ENCODE measurements around the gene NR2F6. TPM values are rescaled to one million over a fixed set of nuclear protein-coding genes. Genes with fewer than 3 reads are reported as not detected.
"Not testable (repeated sequence)": the region's sequence is repeated elsewhere in the genome, so short reads cannot be mapped to it uniquely, and the experiment has no call there.

The NR2F6 gene
- polyA plus RNA-seq, 1 donor = 33.4 TPM

- DNase-seq = no peak
These were observed 32.4 kb downstream of the NR2F6 start for GRCh38 chr19:17213334-17213733.

GRCh38 chr19:17211547-17212446 is 33.9 kb downstream of the NR2F6 start:
- no peak for DNase-seq

GRCh38 chr19:17210296-17210695 is 35.4 kb downstream of the NR2F6 start:
- DNase-seq = no peak

GRCh38 chr19:17209126-17210036 is 36.3 kb downstream of the NR2F6 start:
- DNase-seq = no peak

GRCh38 chr19:17206736-17207581 is 38.8 kb downstream of the NR2F6 start:
- no peak for DNase-seq

- peak; percentile 28 for DNase-seq
These were observed 40.2 kb downstream of the NR2F6 start for GRCh38 chr19:17205237-17206140.

GRCh38 chr19:17202713-17203112 is 43.0 kb downstream of the NR2F6 start:
- no peak for DNase-seq

- DNase-seq = no peak
These were observed 43.5 kb downstream of the NR2F6 start for GRCh38 chr19:17202249-17202648.

- DNase-seq = no peak
These were observed 45.2 kb downstream of the NR2F6 start for GRCh38 chr19:17200408-17201079.

- DNase-seq = no peak
These were observed 48.1 kb downstream of the NR2F6 start for GRCh38 chr19:17197666-17198065.

- DNase-seq = no peak
These were observed 49.1 kb downstream of the NR2F6 start for GRCh38 chr19:17196610-17197009.

GRCh38 chr19:17195106-17195505 is 50.6 kb downstream of the NR2F6 start:
- DNase-seq = no peak

GRCh38 chr19:17194608-17195007 is 51.1 kb downstream of the NR2F6 start:
- no peak for DNase-seq

- no peak for DNase-seq
These were observed 53.0 kb downstream of the NR2F6 start for GRCh38 chr19:17192751-17193150.

GRCh38 chr19:17191736-17192135 is 54.0 kb downstream of the NR2F6 start:
- not testable (repeated sequence) for DNase-seq

GRCh38 chr19:17185590-17185989 is 60.1 kb downstream of the NR2F6 start:
- DNase-seq = no peak

GRCh38 chr19:17184371-17184841 is 61.3 kb downstream of the NR2F6 start:
- DNase-seq = no peak

- DNase-seq = no peak
These were observed 61.8 kb downstream of the NR2F6 start for GRCh38 chr19:17183858-17184321.

- no peak for DNase-seq
These were observed 62.4 kb downstream of the NR2F6 start for GRCh38 chr19:17183271-17183761.
